Measurements from ENCODE around the gene PRKAR1B. TPM values are rescaled to one million over a fixed set of nuclear protein-coding genes. Genes with fewer than 3 reads are reported as not detected.
"Not testable (repeated sequence)": the region's sequence is repeated elsewhere in the genome, so short reads cannot be mapped to it uniquely, and the experiment has no call there.

PRKAR1B gene
- total RNA-seq, 1 donor from 2014 or later, result 80.7 TPM

GRCh38 chr7:631964-632830, 94.9 kb downstream of the PRKAR1B start:
- DNase-seq (ENCODE audit: low spot score in 2 of 2), result no peak
- FAIRE-seq, result no peak

GRCh38 chr7:631291-631711, 95.8 kb downstream of the PRKAR1B start:
- FAIRE-seq (no peak), DNase-seq (ENCODE audit: low spot score in 2 of 2) (no peak)

- no peak for FAIRE-seq
These were observed 96.5 kb downstream of the PRKAR1B start for GRCh38 chr7:630539-630938.

GRCh38 chr7:630111-630511, 97.0 kb downstream of the PRKAR1B start:
- no peak for DNase-seq (ENCODE audit: low spot score in 2 of 2)
- FAIRE-seq, result no peak

More at GRCh38 chr7:630539-630938, 96.5 kb downstream of the PRKAR1B start:
- DNase-seq (ENCODE audit: low spot score in 2 of 2), result no peak

GRCh38 chr7:628826-629225, 98.3 kb downstream of the PRKAR1B start:
- no peak for DNase-seq (ENCODE audit: low spot score in 2 of 2)
- FAIRE-seq, result no peak

GRCh38 chr7:628402-628763, 98.7 kb downstream of the PRKAR1B start:
- no peak for DNase-seq (ENCODE audit: low spot score in 2 of 2)
- FAIRE-seq, result no peak

- FAIRE-seq, result no peak
- no peak for DNase-seq (ENCODE audit: low spot score in 2 of 2)
These were observed 99.2 kb downstream of the PRKAR1B start for GRCh38 chr7:627661-628401.

GRCh38 chr7:625376-625971, 101.6 kb downstream of the PRKAR1B start:
- FAIRE-seq, result no peak
- DNase-seq (ENCODE audit: low spot score in 2 of 2), result no peak

- no peak for DNase-seq (ENCODE audit: low spot score in 2 of 2)
- no peak for FAIRE-seq
These were observed 103.6 kb downstream of the PRKAR1B start for GRCh38 chr7:623464-623863.

- FAIRE-seq, result no peak
- no peak for DNase-seq (ENCODE audit: low spot score in 2 of 2)
These were observed 105.4 kb downstream of the PRKAR1B start for GRCh38 chr7:621572-622285.

GRCh38 chr7:620885-621284, 106.2 kb downstream of the PRKAR1B start:
- DNase-seq (ENCODE audit: low spot score in 2 of 2), result no peak
- FAIRE-seq, result no peak

GRCh38 chr7:620056-620455, 107.0 kb downstream of the PRKAR1B start:
- no peak for FAIRE-seq
- DNase-seq (ENCODE audit: low spot score in 2 of 2), result no peak

- FAIRE-seq (no peak), DNase-seq (ENCODE audit: low spot score in 2 of 2) (no peak)
These were observed 107.7 kb downstream of the PRKAR1B start for GRCh38 chr7:619368-619840.

GRCh38 chr7:618539-619367, 108.3 kb downstream of the PRKAR1B start:
- DNase-seq (ENCODE audit: low spot score in 2 of 2), result no peak
- no peak for FAIRE-seq

GRCh38 chr7:617614-618538, 109.2 kb downstream of the PRKAR1B start:
- no peak for DNase-seq (ENCODE audit: low spot score in 2 of 2)

GRCh38 chr7:613442-614140, 113.5 kb downstream of the PRKAR1B start:
- DNase-seq (ENCODE audit: low spot score in 2 of 2) (no peak), FAIRE-seq (no peak)

More at GRCh38 chr7:617614-618538, 109.2 kb downstream of the PRKAR1B start:
- FAIRE-seq, result no peak

GRCh38 chr7:611837-612236, 115.2 kb downstream of the PRKAR1B start:
- not testable (repeated sequence) for FAIRE-seq; DNase-seq (ENCODE audit: low spot score in 2 of 2)

- DNase-seq (ENCODE audit: low spot score in 2 of 2) (no peak), FAIRE-seq (no peak)
These were observed 115.7 kb downstream of the PRKAR1B start for GRCh38 chr7:611281-611810.
